Cardiac muscle cell (in vitro differentiated cells and primary cell): ENCODE measurements around the gene ACTN4. TPM values are rescaled to one million over a fixed set of nuclear protein-coding genes. Genes with fewer than 3 reads are reported as not detected.

Experiments used
- DNase-seq, 2 donors: peaks; one replicate each; pipeline versions ENCODE4 v3.0.0 to v3.0.0-alpha.2; 2010 to 2017; ENCODE audit warnings: low read depth in 1 of 2, low spot score in 1 of 2
- H3K27ac ChIP-seq: fragments of 200-600 bp; sonication (generic); 2 replicates; pipeline ENCODE4 v1.5.1; 2016
- H3K27me3 ChIP-seq: fragments of 200-600 bp; sonication (generic); 2 replicates; pipeline ENCODE4 v1.6.0; 2016; ENCODE audit warnings: control low read depth
- H3K36me3 ChIP-seq: fragments of 200-600 bp; sonication (generic); 2 replicates; pipeline ENCODE4 v1.5.1; 2016; ENCODE audit warnings: control low read depth
- H3K4me1 ChIP-seq: fragments of 200-600 bp; sonication (generic); 2 replicates; pipeline ENCODE4 v1.8.1; 2017; ENCODE audit warnings: low read depth, mild to moderate bottlenecking, mixed run types
- H3K4me3 ChIP-seq: fragments of 200-600 bp; sonication (generic); 2 replicates; pipeline ENCODE4 v1.5.1; 2016; ENCODE audit warnings: mild to moderate bottlenecking
- H3K9me3 ChIP-seq: fragments of 200-600 bp; sonication (generic); 2 replicates; pipeline ENCODE4 v1.5.1; 2017; ENCODE audit warnings: low read depth, mild to moderate bottlenecking, control low read depth
- CTCF ChIP-seq: IDR thresholded peaks from 2 replicates; pipeline ENCODE4 v1.5.1; 2012; ENCODE audit warnings: low read depth, mild to moderate bottlenecking, low read length
- polyA plus RNA-seq: library from polyadenylated mRNA; unstranded; fragments of >200 nt; fragmentation: Nextera tagmentation; extraction: Ambion mirVana; gene quantifications from 2 replicates; pipeline ENCODE4 v1.2.1, GENCODE V29; 2016
- total RNA-seq: library from RNA; depleted of rRNA; stranded (reverse); fragments of >200 nt; gene quantifications from 2 replicates; pipeline ENCODE4 v1.2.3, GENCODE V29; 2016

The ACTN4 gene
- total and polyA plus RNA-seq, 2 experiments from 2014 or later, result 77.4 to 465 TPM

- TF ChIP-seq CTCF, result no peak
- Histone ChIP-seq H3K27ac (peak overlapping the region; percentile 92), H3K4me1 (peaks cover 80% of the 10 kb centered on the region), H3K36me3 (no peaks in the 10 kb centered on the region), H3K9me3 (no peaks in the 10 kb centered on the region), H3K4me3 (no peak overlapping the region), H3K27me3 (no peaks in the 10 kb centered on the region)
- peak in 1 of 2 donors; percentile 59 for DNase-seq
These were observed 23.5 kb downstream of the ACTN4 start for GRCh38 chr19:38670921-38671398.

- Histone ChIP-seq H3K4me3 (no peak overlapping the region), H3K36me3 (no peaks in the 10 kb centered on the region), H3K4me1 (peaks cover 76% of the 10 kb centered on the region), H3K27me3 (no peaks in the 10 kb centered on the region), H3K27ac (peak overlapping the region; percentile 92), H3K9me3 (no peaks in the 10 kb centered on the region)
- no peak for DNase-seq
- no peak for TF ChIP-seq CTCF
These were observed 24.2 kb downstream of the ACTN4 start for GRCh38 chr19:38671654-38672053.

- Histone ChIP-seq H3K4me3 (no peak overlapping the region), H3K27ac (peak overlapping the region; percentile 58), H3K36me3 (no peaks in the 10 kb centered on the region), H3K27me3 (no peaks in the 10 kb centered on the region), H3K4me1 (peaks cover 62% of the 10 kb centered on the region), H3K9me3 (no peaks in the 10 kb centered on the region)
- no peak for TF ChIP-seq CTCF
- no peak for DNase-seq
These were observed 25.6 kb downstream of the ACTN4 start for GRCh38 chr19:38673030-38673429.

- H3K4me1 ChIP-seq, result peaks cover 51% of the 10 kb centered on the region
- DNase-seq, result peak in 1 of 2 donors; percentile 65
These were observed 27.1 kb downstream of the ACTN4 start for GRCh38 chr19:38674388-38675171.

GRCh38 chr19:38675611-38676010 is 28.2 kb downstream of the ACTN4 start:
- peak overlapping the region; percentile 94 for H3K27ac ChIP-seq
- no peak overlapping the region for H3K4me3 ChIP-seq
- TF ChIP-seq CTCF, result no peak
- no peaks in the 10 kb centered on the region for H3K36me3 ChIP-seq
- peaks cover 41% of the 10 kb centered on the region for H3K4me1 ChIP-seq
- no peaks in the 10 kb centered on the region for H3K9me3 ChIP-seq
- H3K27me3 ChIP-seq, result no peaks in the 10 kb centered on the region
- DNase-seq, result no peak

More at GRCh38 chr19:38674388-38675171, 27.1 kb downstream of the ACTN4 start:
- no peak for TF ChIP-seq CTCF
- H3K27me3 ChIP-seq, result no peaks in the 10 kb centered on the region
- no peaks in the 10 kb centered on the region for H3K36me3 ChIP-seq
- no peaks in the 10 kb centered on the region for H3K9me3 ChIP-seq
- H3K4me3 ChIP-seq, result no peak overlapping the region
- peak overlapping the region; percentile 94 for H3K27ac ChIP-seq
